Measurements from ENCODE around the gene KCNJ14. TPM values are rescaled to one million over a fixed set of nuclear protein-coding genes. Genes with fewer than 3 reads are reported as not detected.
A peak's percentile ranks its signal among the peaks of the same experiment; 100 is the strongest.

Gene KCNJ14
- total RNA-seq, 6 experiments from 2014 or later = 0.22 to 0.44 (median 0.31) TPM

DNA sequence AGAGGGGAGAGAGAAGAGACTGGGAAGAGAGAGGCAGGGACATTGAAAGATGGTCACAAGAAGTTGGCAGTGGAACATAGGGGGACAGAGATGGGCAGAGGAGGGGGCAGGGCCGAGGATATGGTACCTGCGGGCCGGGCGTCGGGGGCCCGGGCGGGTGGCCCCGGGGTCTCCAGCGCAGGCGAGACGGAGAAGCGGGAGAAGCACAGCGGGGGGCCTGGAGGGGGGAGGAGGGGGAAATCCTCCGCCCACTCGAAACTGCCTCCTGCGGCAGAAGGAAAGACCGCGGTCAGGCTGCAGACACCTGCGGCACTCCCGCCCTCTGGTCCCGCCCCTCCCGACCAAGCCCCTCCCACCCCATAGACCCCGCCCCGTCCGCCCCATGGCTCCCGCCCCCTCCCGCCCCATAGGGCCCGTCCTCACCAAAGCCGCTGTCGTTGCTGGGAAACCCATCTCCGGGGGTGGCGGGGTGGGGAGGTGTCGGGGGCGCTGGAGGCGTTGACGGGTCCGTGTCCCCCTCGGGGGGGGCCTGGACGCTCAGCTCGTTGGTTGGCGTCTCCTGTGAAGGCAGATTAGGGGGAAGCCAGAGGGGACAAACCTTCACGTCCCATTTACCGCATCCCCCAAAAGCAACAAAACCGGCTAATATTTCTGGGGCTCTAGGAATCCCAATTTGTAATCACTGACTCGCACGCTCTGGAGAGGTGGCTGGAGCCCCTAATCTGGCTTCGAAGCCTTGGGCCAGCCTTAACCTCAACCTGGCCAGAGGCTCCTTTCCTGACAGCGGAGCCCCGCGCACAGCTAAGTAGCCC is 35.8 kb downstream of the KCNJ14 start:
- Histone ChIP-seq H3K4me3 (no peak overlapping the region), H3K4me1 (no peaks in the 10 kb centered on the region), H3K27ac (no peak overlapping the region), H3K27me3 (no peaks in the 10 kb centered on the region), H3K9me3 (no peaks in the 10 kb centered on the region), H3K36me3 (no peaks in the 10 kb centered on the region)
- WGBS (ENCODE audit: insufficient coverage, low coverage, low lambda C conversion rate, missing lambda C conversion rate) = 19% methylated on average over 5 of the region's 50 CpGs
- intact Hi-C loops (cut with DNase I) = loop anchor here (10.0 kb wide), 2 partner anchors 84 to 104 kb away; no protein-coding TSS in a partner anchor
- peak in 1 of 3 donors; percentile 46 for DNase-seq
- no peak for TF ChIP-seq POLR2A (IDR thresholded peaks at IDR 0.05)
- TF ChIP-seq, protein P1, sequence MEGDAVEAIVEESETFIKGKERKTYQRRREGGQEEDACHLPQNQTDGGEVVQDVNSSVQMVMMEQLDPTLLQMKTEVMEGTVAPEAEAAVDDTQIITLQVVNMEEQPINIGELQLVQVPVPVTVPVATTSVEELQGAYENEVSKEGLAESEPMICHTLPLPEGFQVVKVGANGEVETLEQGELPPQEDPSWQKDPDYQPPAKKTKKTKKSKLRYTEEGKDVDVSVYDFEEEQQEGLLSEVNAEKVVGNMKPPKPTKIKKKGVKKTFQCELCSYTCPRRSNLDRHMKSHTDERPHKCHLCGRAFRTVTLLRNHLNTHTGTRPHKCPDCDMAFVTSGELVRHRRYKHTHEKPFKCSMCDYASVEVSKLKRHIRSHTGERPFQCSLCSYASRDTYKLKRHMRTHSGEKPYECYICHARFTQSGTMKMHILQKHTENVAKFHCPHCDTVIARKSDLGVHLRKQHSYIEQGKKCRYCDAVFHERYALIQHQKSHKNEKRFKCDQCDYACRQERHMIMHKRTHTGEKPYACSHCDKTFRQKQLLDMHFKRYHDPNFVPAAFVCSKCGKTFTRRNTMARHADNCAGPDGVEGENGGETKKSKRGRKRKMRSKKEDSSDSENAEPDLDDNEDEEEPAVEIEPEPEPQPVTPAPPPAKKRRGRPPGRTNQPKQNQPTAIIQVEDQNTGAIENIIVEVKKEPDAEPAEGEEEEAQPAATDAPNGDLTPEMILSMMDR (IDR thresholded peaks at IDR 0.05) = no peak
- no peak for ATAC-seq

DNA sequence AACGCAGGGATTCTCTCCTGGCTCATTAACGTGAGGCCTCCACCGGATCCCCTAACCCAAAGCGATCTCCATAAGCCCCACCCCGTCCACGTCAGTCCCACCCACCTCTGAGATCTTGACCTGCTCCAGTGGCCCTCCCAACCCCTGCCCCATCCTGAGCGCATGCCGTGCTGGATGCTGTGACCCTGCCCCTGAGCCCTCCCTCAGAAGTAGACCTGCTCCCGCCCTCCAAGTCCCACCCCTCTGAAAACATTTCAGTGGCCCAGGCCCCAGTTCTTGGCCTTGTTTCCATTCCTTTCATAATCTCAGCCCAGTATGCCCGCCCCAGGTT is 36.4 kb downstream of the KCNJ14 start:
- ATAC-seq (no peak), DNase-seq (no peak)
- no peaks in the 10 kb centered on the region for H3K36me3 ChIP-seq
- intact Hi-C loops (cut with DNase I) = loop anchor here (10.0 kb wide), 2 partner anchors 83 to 103 kb away; no protein-coding TSS in a partner anchor
- H3K27ac ChIP-seq = no peak overlapping the region
- H3K4me3 ChIP-seq = no peak overlapping the region
- WGBS (ENCODE audit: insufficient coverage, low coverage, low lambda C conversion rate, missing lambda C conversion rate) = 18% methylated on average over 6 of the region's 10 CpGs
- H3K9me3 ChIP-seq = no peaks in the 10 kb centered on the region
- TF ChIP-seq, protein P1 (IDR thresholded peaks at IDR 0.05) = no peak
- TF ChIP-seq POLR2A (IDR thresholded peaks at IDR 0.05) = no peak
- no peaks in the 10 kb centered on the region for H3K27me3 ChIP-seq
- no peaks in the 10 kb centered on the region for H3K4me1 ChIP-seq

GRCh38 chr19:48492925-48493717 is 37.7 kb downstream of the KCNJ14 start:
- WGBS (ENCODE audit: insufficient coverage, low coverage, low lambda C conversion rate, missing lambda C conversion rate) = 5% methylated on average over 41 of the region's 47 CpGs
- intact Hi-C loops (cut with DNase I) = loop anchor here (10.0 kb wide), 2 partner anchors 82 to 102 kb away; no protein-coding TSS in a partner anchor
- TF ChIP-seq, protein P1 (IDR thresholded peaks at IDR 0.05) = no peak
- peak; percentile 41 for TF ChIP-seq POLR2A (IDR thresholded peaks at IDR 0.05)
- H3K27me3 ChIP-seq = no peaks in the 10 kb centered on the region
- H3K27ac ChIP-seq = peak overlapping the region in 1 of 3 donors; percentile 47
- H3K36me3 ChIP-seq = no peaks in the 10 kb centered on the region
- ATAC-seq (peak; percentile 80 to 85 (median 82)), DNase-seq (peak; percentile 88 to 95 (median 94))
- peak overlapping the region in 1 of 3 donors; percentile 41 for H3K4me3 ChIP-seq
- H3K9me3 ChIP-seq = no peaks in the 10 kb centered on the region
- H3K4me1 ChIP-seq = no peaks in the 10 kb centered on the region

GRCh38 chr19:48493718-48494401 is 38.5 kb downstream of the KCNJ14 start:
- intact Hi-C loops (cut with DNase I) = loop anchor here (10.0 kb wide), 2 partner anchors 81 to 101 kb away; no protein-coding TSS in a partner anchor
- no peaks in the 10 kb centered on the region for H3K36me3 ChIP-seq
- H3K4me3 ChIP-seq = peak overlapping the region in 2 of 3 donors; percentile 9 to 41
- H3K27me3 ChIP-seq = no peaks in the 10 kb centered on the region
- peak overlapping the region in 1 of 3 donors; percentile 47 for H3K27ac ChIP-seq
- DNase-seq (no peak), ATAC-seq (peak in 1 of 4 donors; percentile 1)
- H3K9me3 ChIP-seq = no peaks in the 10 kb centered on the region
- no peaks in the 10 kb centered on the region for H3K4me1 ChIP-seq
- 0% methylated on average over 1 of the region's 70 CpGs for WGBS (ENCODE audit: insufficient coverage, low coverage, low lambda C conversion rate, missing lambda C conversion rate)
- TF ChIP-seq, protein P1 (IDR thresholded peaks at IDR 0.05) = no peak
